ENCODE data around the gene TCFL5. TPM values are rescaled to one million over a fixed set of nuclear protein-coding genes. Genes with fewer than 3 reads are reported as not detected.

The TCFL5 gene
- total RNA-seq = 1 to 10 TPM; 6.2 to 6.5 TPM

GRCh38 chr20:62861726-62862336 lies at the start of gene TCFL5:
TSS of gene TCFL5 (minus strand) at chr20:62861822. CDS start at chr20:62861670, 152 bp downstream.
- ChIA-PET CTCF (interaction anchor here (0.8 to 1.1 kb wide), 2 partner anchors 53 to 147 kb away, joined by 3 to 4 read pairs; no protein-coding TSS in a partner anchor), POLR2A (interaction anchor here (0.7 to 1.3 kb wide), 2 partner anchors 42 to 121 kb away, joined by 5 to 8 read pairs; no protein-coding TSS in a partner anchor)

DNA sequence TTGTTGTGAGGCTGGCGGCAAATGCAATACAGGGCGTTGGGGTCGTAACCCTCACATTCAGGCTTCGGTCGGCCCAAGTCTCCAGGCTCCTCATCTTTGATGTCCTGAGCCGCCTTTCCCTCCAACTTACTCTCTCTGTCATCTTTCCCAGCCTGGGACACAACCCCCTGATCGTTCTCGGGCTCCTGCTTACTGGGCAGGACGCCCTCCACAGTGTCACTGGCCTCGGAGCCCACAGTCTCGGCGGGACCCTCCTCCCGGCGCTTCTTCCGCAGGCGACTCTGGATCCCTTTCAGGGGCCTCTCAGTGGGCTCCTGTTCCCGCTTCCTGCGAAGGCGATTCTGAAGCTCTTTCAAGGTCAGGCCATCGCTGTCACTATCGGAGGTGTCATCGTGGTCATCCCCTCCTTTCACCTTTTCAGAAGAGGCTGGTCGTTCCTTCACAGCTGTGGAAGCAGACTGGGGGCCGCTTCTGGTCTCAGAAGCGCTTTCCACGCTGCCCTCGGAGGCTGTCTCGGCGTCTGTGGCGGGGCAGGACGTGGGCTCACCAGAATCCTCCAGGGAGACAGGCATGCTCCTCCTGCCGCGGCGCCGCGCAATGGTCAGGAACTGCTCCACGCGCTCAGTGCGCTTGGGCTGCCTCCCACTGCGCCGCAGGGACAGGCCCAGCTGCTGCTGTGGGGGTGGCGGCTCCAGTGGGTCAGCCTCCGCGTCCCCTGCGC lies 49.3 kb upstream of the TCFL5 start:
- ChIA-PET CTCF (interaction anchor here (1.4 to 5.2 kb wide), 2 partner anchors 10 to 14 kb away, joined by 4 to 26 read pairs; no protein-coding TSS in a partner anchor), POLR2A (no interaction called here)

DNA sequence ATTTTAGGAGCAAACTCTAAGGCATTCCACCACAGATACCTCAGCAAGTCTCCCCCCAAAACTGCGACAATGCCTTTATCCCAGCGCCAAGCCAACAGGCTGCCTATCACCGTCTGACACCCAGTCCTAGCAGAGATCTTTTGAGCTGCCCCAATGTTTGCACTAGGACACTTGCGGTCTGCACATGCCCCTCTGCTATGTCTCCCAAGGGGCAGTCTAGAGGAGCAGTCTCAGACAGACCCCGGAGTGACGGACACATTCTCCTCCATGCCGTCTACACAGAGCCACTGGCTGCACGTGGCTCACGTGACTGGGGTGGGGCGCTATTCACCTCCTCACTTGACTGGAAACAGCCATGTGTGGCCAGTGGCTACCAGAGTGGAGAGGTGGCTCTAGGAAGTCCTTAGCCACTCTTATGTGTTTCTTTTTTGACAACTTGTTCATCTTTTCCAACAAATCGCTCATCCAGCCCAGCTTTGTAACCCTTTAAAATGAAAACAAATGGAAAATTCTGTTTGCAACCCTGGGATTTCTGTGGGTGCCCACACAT lies 48.7 kb upstream of the TCFL5 start:
- ChIA-PET POLR2A (no interaction called here), CTCF (interaction anchor here (1.4 to 5.2 kb wide), 2 partner anchors 10 kb away, joined by 3 to 26 read pairs; no protein-coding TSS in a partner anchor)

DNA sequence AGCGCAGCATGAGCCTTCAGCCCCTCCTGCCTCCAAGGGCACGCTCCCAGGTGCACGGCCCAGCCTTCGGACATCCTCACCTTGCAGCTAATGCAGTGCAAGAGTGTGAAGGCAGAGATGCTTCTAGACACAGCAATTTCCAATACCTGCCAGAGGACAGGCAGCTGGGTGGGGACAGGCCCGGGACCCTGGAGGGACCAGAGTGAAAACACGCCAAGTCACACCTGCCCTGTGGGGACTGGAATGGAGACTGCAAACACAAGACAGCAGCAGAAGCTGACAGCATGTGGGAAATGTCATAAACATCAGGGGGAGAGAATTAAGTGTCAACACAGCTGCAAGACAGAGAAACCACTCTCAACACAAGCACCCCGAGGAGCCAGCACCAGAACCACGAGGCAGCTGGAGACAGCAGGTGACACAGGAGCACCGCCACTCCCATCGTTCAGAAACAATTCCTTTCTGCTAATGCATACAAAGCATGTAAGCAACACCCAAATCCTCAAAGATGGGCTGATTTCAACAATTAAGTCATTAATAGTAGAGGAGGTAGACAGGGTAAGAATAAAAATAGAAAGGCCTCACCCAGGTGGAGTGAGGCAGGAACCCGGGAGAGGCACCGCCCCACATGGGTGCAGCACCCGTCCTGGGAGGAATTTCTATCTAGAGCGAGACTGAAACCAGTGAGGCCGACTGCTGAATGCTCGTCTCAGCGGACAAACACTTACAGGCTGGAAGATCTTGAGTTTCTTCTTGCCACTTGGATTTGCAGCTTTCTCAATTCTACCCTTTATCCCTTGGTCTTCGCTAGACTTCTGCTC lies 47.6 kb upstream of the TCFL5 start:
- ChIA-PET POLR2A (no interaction called here), CTCF (interaction anchor here (1.4 kb wide), 2 partner anchors 9 to 11 kb away, joined by 3 to 4 read pairs; no protein-coding TSS in a partner anchor)

GRCh38 chr20:62907384-62908317 lies 46.0 kb upstream of the TCFL5 start:
- CTCF ChIA-PET = interaction anchor here (0.6 to 1.9 kb wide), 13 partner anchors 9 to 101 kb away, joined by 3 to 14 read pairs (median 5); partner anchors contain the start of gene DIDO1

DNA sequence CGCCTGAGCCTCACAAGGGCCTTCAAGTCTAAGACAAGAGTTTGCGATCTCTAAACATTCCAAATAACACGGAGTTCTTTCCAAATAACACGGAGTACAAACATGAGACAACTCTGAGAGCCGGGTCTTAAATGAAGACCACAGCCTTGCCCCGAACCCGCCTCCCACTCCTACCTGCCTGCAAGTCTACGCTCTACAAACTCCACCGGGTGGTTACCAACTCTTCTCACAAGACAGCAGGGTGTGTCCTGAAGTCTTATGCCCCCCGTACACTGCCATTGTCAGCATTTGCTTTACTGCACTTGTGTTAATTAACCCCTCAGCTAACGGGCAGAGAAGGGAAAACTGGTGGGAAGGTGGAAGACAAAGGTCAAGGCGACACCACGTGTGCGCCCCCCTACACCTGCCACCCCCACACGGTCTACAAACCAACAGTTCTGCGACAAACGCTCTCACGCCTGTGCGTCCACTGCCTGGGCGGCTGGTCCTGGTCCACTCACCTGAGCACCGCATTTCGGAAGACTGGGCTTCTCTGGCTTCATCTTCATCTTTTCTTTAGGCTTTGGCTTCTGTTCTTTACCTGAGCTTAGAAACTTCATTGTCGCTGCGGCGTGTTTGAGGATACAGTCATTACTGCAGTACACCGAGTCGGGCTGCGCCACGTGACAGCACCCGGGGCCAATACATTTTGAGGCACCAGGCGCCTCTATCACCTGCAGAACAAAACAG lies 45.2 kb upstream of the TCFL5 start:
- CTCF ChIA-PET = interaction anchor here (0.6 to 1.9 kb wide), 10 partner anchors 9 to 102 kb away, joined by 3 to 14 read pairs (median 6); partner anchors contain the start of gene DIDO1
- POLR2A ChIA-PET = interaction anchor here (1.8 kb wide), 1 partner anchor 17 kb away, joined by 6 read pairs; no protein-coding TSS in a partner anchor

More at GRCh38 chr20:62907384-62908317, 46.0 kb upstream of the TCFL5 start:
- POLR2A ChIA-PET = interaction anchor here (1.8 kb wide), 1 partner anchor 17 kb away, joined by 6 read pairs; no protein-coding TSS in a partner anchor

GRCh38 chr20:62906209-62906608 lies 44.6 kb upstream of the TCFL5 start:
- ChIA-PET POLR2A (no interaction called here), CTCF (interaction anchor here (1.7 kb wide), 1 partner anchor 14 kb away, joined by 12 read pairs; no protein-coding TSS in a partner anchor)

DNA sequence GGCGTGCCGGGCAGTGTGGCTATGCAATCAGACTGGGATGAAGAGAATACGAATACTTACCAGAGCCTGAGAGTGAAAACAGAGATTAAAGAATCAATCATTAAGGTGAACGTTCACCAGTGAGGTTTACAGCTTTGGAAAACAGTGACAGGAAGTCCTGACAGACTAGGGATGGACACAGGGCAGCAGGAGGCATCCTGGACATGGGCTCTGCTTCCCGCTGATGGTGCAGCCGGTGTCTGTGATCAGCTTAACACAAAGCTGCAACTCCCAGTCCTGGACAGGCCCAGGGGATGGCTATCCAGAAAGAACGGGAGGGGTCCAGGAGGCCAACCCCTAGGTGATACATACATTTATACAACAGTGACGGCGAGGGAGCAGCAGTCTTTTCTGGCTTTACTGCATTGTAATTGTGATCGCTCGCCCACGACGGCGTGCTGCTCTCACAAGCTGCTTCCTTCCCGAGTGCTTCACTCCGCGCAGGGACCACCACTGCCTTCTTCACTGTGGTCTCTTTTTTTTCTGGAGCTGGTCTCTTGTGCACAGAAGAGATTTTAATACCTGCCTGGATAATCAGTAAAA lies 44.0 kb upstream of the TCFL5 start:
- POLR2A ChIA-PET = no interaction called here
- CTCF ChIA-PET = interaction anchor here (1.7 kb wide), 1 partner anchor 14 kb away, joined by 12 read pairs; no protein-coding TSS in a partner anchor

DNA sequence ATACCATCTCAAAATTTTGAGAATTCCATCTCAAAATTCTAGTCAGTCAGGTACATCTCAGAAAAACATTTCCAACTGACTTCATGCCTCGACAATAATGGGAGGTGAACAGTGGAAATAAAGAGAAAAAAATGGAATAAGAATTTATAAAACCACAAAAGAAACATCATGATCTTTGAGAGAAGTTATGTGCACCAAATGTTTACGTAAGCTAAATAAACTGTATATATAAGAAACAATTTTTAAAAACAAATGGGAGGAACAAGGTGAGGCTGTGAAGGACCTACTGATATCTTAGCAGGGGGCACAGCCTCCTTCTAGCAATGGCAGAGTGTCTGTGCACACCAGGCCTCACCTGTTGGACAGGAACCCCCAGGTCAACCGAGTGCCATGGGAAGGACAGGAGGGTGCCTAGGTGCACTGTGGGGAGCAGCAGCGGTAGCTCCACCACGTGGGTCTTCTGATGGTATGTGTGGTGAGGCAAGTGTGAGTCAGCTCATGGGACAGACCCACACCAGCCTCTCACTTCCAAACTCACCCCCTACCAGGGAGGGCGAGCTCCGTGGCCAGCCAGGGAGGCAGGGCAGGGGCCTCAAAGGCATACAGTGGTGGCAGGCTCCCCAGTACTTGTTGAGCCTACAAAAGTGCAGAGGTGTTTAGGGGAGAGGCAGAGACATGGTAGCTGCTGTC lies 41.4 kb upstream of the TCFL5 start:
- CTCF ChIA-PET = interaction anchor here (1.2 to 1.5 kb wide), 3 partner anchors 15 to 106 kb away, joined by 4 to 6 read pairs (median 4); no protein-coding TSS in a partner anchor

DNA sequence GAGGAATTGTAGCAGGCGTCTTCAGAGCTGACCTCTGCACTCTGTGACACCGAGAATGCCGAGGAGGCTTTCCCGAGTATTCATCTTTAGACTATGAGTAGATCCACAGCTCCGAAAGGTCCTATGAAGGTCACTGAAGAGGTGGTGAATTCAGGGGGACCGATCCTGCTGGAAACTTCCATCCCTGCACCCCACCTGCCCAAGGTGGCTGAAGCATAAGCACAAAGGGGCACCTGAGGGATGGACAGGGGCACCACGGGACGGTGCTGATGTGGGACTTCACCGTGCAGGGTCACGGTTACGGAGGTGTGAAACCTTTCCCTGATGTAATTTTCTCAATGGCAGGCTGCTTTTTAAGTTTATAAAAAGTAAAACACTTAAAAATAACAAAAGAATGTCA lies 40.3 kb upstream of the TCFL5 start:
- ChIA-PET CTCF (interaction anchor here (0.7 to 4.8 kb wide), 7 partner anchors 11 to 375 kb away, joined by 3 to 30 read pairs (median 4); partner anchors contain the start of gene GID8), POLR2A (interaction anchor here (0.7 kb wide), 1 partner anchor 57 kb away, joined by 3 read pairs; no protein-coding TSS in a partner anchor)

More for the DNA sequence above, 41.4 kb upstream of the TCFL5 start:
- POLR2A ChIA-PET = interaction anchor here (0.6 to 1.1 kb wide), 2 partner anchors 15 to 1216 kb away, joined by 3 to 4 read pairs; no protein-coding TSS in a partner anchor

DNA sequence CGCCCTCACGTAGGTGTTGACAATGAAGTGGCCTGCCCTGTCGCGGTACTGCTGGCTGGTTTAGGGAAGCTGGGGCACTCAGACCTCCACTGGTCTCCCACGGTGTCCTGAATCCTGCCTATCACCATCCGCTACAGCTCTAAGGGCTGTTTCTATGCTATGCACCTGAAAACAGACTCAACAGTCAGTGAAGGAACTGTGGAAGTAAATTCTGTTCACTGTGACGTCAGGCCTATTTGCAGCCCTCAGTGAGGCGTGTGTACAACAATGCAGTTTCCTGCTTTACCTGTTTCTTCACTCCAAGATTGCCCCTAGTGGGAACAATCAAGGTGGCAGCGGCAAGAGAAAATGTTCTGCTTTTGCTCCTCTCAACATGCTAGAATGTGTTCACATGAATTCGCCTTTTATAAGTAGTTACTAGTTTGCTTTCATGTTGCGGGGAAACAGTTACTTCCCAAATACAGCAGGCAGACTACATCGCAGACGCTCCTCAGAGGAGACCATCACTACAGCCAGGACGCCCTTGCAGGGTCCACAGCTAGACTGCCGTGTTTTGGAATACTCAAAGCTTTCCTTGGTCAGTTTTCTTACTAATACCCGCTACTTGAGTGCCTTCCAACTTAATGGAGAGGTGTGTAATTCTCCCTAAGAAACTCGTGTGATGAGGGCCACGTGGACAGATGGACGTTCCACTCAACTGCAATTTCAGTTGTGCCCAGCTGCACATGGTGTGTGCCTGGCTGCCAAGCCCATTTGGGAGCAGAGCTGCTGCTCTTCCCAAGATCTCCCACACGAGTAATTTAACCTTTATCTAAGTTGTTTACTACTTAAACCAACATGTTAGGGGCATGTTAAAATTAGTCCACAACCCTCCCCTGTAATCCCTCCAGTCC lies 39.3 kb upstream of the TCFL5 start:
- ChIA-PET POLR2A (interaction anchor here (0.6 to 0.7 kb wide), 2 partner anchors 58 to 78 kb away, joined by 3 read pairs; no protein-coding TSS in a partner anchor), CTCF (interaction anchor here (0.7 to 4.8 kb wide), 8 partner anchors 8 to 376 kb away, joined by 3 to 30 read pairs (median 4); partner anchors contain the start of gene GID8)

DNA sequence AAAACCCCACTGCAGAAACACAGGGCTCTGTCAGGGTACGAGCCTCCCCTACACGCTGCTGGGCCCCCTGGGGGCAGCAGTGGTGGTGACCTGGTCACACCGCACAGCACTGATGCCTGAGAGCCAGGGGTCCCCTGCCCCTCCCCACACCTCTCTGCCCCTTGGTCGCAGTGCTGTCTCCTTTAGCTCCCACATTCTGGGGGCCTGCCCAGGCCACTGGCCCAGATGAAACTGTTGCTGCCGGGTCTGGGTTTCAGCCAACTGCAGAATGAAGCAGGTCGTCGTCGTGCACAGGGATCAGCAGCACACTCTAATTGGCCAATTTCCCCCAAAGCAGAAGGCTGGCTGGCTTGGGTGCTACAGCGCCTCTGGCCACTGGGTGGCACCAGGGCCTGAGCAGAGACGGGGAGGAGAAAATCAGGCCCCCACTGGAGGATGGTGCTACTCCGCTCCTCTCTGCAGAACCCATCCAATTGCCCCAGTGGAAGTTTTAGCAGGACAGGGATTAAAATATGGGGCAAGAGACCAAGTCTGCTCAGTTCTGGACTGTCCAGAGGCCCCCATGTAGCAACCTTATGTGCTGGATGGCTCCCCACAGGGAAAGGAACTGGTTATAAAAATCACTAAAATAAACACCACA lies 38.5 kb upstream of the TCFL5 start:
- CTCF ChIA-PET = interaction anchor here (0.7 to 4.8 kb wide), 8 partner anchors 9 to 109 kb away, joined by 3 to 30 read pairs (median 4); partner anchors contain the start of gene GID8

GRCh38 chr20:62899633-62900051 lies 38.0 kb upstream of the TCFL5 start:
- CTCF ChIA-PET = interaction anchor here (0.7 to 4.8 kb wide), 7 partner anchors 9 to 109 kb away, joined by 3 to 30 read pairs (median 4); no protein-coding TSS in a partner anchor
- POLR2A ChIA-PET = interaction anchor here (1.0 kb wide), 1 partner anchor 26 kb away, joined by 3 read pairs; the partner anchor contains the start of gene DIDO1

More for the DNA sequence above, 38.5 kb upstream of the TCFL5 start:
- POLR2A ChIA-PET = interaction anchor here (1.0 kb wide), 1 partner anchor 26 kb away, joined by 3 read pairs; the partner anchor contains the start of gene DIDO1
